ENCODE measurements around the gene SYNDIG1. TPM values are rescaled to one million over a fixed set of nuclear protein-coding genes. Genes with fewer than 3 reads are reported as not detected.

The SYNDIG1 gene
- total RNA-seq, 1 donor from 2014 or later: 0.19 TPM

DNA sequence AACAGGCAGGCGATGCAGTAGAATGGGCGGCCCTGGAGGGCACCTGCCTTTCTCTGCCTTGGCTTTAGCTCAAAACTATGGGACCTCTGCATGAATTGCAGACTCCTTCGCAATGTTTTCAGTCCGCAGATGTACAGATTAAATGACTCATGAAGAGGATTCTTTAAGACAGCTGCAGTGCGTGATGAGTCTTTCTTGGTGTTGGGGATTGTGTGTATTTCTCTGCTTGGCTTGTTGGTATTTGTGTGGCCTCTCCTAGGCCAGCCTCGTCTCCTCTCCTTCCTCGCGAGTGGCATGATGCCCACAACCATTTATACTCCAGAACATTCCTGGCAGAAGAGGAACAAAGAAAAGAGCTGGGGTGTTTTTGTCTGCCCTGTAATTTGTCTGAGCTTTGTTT lies 110.6 kb downstream of the SYNDIG1 start:
- no peaks in the 10 kb centered on the region for H3K27me3 Mint-ChIP-seq
- no peaks in the 10 kb centered on the region for H3K9me3 Mint-ChIP-seq (ENCODE audit: low read depth)
- DNase-seq (ENCODE audit: low spot score, unreplicated experiment): no peak
- no peak overlapping the region for H3K27ac Mint-ChIP-seq
- TF ChIP-seq, protein P1, sequence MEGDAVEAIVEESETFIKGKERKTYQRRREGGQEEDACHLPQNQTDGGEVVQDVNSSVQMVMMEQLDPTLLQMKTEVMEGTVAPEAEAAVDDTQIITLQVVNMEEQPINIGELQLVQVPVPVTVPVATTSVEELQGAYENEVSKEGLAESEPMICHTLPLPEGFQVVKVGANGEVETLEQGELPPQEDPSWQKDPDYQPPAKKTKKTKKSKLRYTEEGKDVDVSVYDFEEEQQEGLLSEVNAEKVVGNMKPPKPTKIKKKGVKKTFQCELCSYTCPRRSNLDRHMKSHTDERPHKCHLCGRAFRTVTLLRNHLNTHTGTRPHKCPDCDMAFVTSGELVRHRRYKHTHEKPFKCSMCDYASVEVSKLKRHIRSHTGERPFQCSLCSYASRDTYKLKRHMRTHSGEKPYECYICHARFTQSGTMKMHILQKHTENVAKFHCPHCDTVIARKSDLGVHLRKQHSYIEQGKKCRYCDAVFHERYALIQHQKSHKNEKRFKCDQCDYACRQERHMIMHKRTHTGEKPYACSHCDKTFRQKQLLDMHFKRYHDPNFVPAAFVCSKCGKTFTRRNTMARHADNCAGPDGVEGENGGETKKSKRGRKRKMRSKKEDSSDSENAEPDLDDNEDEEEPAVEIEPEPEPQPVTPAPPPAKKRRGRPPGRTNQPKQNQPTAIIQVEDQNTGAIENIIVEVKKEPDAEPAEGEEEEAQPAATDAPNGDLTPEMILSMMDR (IDR thresholded peaks at IDR 0.05; ENCODE audit: unreplicated experiment): no peak
- H3K36me3 Mint-ChIP-seq (ENCODE audit: insufficient read depth): no peaks in the 10 kb centered on the region
- H3K4me3 Mint-ChIP-seq (ENCODE audit: low read depth): no peak overlapping the region
- no peaks in the 10 kb centered on the region for H3K4me1 Mint-ChIP-seq (ENCODE audit: low read depth)

DNA sequence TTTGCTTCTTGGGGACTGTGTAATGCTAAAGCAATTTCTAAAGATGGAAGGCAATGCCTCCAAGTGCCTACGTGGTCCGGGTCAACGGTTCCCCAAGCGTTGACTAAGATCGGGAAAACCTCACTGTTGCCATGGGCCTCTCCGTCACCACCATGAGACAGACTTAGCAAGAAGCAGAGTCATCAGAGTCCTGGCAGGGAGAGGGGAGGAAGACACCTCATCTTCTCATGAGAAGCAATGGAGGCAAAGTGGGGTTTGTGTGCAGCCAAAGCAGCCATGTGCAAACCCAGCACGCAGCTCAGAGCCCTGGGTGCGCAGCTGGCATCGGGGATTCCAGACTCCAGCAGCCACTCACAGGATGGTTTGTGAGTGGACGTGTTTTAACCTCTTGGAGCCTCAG lies 111.4 kb downstream of the SYNDIG1 start:
- no peaks in the 10 kb centered on the region for H3K4me1 Mint-ChIP-seq (ENCODE audit: low read depth)
- H3K36me3 Mint-ChIP-seq (ENCODE audit: insufficient read depth): no peaks in the 10 kb centered on the region
- TF ChIP-seq, protein P1 (IDR thresholded peaks at IDR 0.05; ENCODE audit: unreplicated experiment): no peak
- DNase-seq (ENCODE audit: low spot score, unreplicated experiment): no peak
- H3K27me3 Mint-ChIP-seq: no peaks in the 10 kb centered on the region
- no peak overlapping the region for H3K27ac Mint-ChIP-seq
- H3K9me3 Mint-ChIP-seq (ENCODE audit: low read depth): no peaks in the 10 kb centered on the region
- H3K4me3 Mint-ChIP-seq (ENCODE audit: low read depth): no peak overlapping the region

DNA sequence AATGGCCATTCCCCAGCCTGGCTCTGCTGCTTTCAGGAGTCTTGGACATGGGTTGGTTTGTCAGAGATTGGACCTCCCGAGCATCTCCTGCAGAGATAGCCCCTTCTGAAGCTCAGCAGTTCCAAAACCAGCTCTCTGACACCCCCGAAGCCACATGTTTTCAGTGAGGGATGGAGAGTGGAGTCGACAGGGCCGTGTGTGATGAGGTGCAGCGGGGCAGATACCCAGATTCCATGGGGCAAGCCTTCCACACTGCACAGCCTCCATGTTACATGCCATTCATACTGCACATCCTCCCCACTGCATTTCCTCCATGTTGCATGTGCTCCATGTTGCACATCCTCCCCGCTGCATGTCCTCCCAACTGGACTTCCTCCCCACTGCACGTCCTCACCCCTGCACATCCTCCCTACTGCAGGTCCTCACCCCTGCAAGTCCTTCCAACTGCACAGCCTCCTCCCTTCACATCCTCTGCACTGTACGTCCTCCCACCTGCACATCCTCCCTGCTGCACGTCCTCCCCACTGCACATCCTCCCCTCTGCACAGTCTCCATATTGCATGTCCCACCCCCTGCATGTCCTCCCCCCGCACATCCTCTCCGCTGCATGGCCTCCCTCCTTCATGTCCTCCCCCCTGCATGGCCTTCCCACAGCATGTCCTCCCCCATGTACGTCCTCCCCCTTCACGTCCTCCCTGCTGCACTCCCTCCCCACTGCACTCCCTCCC lies 112.2 kb downstream of the SYNDIG1 start:
- DNase-seq (ENCODE audit: low spot score, unreplicated experiment): no peak
- no peaks in the 10 kb centered on the region for H3K4me1 Mint-ChIP-seq (ENCODE audit: low read depth)
- no peak overlapping the region for H3K27ac Mint-ChIP-seq
- no peaks in the 10 kb centered on the region for H3K27me3 Mint-ChIP-seq
- TF ChIP-seq, protein P1 (IDR thresholded peaks at IDR 0.05; ENCODE audit: unreplicated experiment): no peak
- H3K4me3 Mint-ChIP-seq (ENCODE audit: low read depth): no peak overlapping the region
- H3K36me3 Mint-ChIP-seq (ENCODE audit: insufficient read depth): no peaks in the 10 kb centered on the region
- no peaks in the 10 kb centered on the region for H3K9me3 Mint-ChIP-seq (ENCODE audit: low read depth)

DNA sequence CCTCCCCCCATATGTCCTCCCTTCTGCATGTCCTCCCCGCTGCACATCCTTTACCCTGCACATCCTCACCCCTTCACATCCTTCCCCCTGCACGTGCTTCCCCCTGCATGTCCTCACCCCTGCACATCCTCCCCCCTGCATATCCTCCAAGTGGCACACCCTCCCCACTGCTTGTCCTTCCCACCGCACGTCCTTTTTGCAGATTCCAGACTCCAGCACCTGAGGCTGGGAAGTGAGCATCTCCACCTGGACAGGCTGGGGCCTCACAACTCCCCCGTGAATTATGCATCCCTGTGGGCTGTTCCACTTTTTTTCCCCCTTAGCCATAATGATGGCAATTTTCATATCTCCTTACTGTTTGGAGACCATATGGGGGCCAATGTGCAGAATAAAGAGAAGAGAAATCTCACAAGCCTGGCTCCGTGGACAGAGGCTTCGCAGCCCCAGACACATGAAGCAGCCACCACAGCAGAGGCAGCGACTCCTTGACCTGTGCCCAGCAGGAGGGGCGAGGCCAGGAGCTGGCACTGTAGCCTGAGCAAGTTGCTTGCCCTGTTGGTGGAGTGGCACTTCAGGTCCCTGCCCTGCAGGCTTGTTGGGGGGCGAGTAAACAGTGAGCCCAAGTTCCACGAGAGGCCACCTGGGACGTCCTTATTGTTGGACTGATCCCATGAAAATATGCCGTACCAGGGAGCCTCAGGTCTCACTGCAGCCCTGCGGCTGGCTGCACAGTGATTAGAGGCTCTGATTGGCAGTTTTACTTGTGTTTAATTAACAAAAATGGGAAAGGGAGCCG lies 113.1 kb downstream of the SYNDIG1 start:
- TF ChIP-seq, protein P1 (IDR thresholded peaks at IDR 0.05; ENCODE audit: unreplicated experiment): no peak
- no peaks in the 10 kb centered on the region for H3K4me1 Mint-ChIP-seq (ENCODE audit: low read depth)
- H3K36me3 Mint-ChIP-seq (ENCODE audit: insufficient read depth): no peaks in the 10 kb centered on the region
- no peaks in the 10 kb centered on the region for H3K27me3 Mint-ChIP-seq
- no peak for DNase-seq (ENCODE audit: low spot score, unreplicated experiment)
- H3K4me3 Mint-ChIP-seq (ENCODE audit: low read depth): no peak overlapping the region
- no peak overlapping the region for H3K27ac Mint-ChIP-seq
- no peaks in the 10 kb centered on the region for H3K9me3 Mint-ChIP-seq (ENCODE audit: low read depth)

DNA sequence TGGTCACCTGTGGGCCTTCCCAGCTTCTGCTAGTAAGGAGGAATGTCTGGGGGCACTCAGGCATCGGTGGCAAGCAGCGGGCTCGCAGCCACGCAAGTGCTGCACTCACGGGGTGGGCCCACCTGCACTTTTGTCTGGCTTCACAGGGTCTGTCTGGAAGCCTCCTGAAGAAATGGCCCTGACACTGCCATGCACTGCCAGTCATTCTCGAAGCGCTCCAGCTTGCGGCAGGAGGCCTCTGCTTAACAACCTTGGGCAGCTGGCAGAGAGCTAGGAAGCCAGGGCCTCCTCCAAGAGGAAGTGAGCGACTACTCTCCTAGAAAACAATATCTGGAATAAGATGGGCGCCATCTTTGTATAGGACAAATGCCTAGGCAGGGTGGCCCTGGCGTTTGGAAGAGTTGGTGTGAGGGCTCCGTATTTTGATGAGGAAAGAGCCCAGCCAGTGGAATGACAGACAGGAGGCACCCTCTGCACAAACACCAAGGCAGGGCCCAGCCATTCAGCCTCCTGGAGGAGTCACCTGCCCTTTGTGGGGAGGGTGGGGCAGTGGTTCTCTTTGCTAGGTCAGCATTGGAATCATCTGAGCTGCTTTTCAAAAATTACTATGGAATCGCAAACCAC lies 113.9 kb downstream of the SYNDIG1 start:
- no peak overlapping the region for H3K4me3 Mint-ChIP-seq (ENCODE audit: low read depth)
- TF ChIP-seq, protein P1 (IDR thresholded peaks at IDR 0.05; ENCODE audit: unreplicated experiment): no peak
- H3K27me3 Mint-ChIP-seq: no peaks in the 10 kb centered on the region
- DNase-seq (ENCODE audit: low spot score, unreplicated experiment): no peak
- H3K36me3 Mint-ChIP-seq (ENCODE audit: insufficient read depth): no peaks in the 10 kb centered on the region
- no peaks in the 10 kb centered on the region for H3K4me1 Mint-ChIP-seq (ENCODE audit: low read depth)
- H3K27ac Mint-ChIP-seq: no peak overlapping the region
- H3K9me3 Mint-ChIP-seq (ENCODE audit: low read depth): no peaks in the 10 kb centered on the region

Data from progenitor cell of endocrine pancreas (in vitro differentiated cells).